Activated CD4-positive, alpha-beta T cell treated with anti-CD3 and anti-CD28 coated beads, Interleukin-2, amount 10 ng/mL, durations not matched to agents 7 days and 5 days (primary cell): ENCODE data around the gene BMPER. TPM values are rescaled to one million over a fixed set of nuclear protein-coding genes. Genes with fewer than 3 reads are reported as not detected.

Experiments used
- CTCF ChIA-PET: fragments of 350-600 bp; sonication (Branson Sonifier 250); formaldehyde crosslinking; loops from one replicate; lab custom pipeline; 2021; ENCODE audit warnings: antibody characterized with exemption; lab: Charles Lee
- POLR2A ChIA-PET: fragments of 350-600 bp; sonication (Branson Sonifier 250); formaldehyde crosslinking; loops from one replicate; lab custom pipeline; 2021; ENCODE audit warnings: antibody characterized with exemption; lab: Charles Lee
- DNase-seq: peaks from one replicate; pipeline ENCODE4 v3.0.0-alpha.2; 2020
- H3K27ac Mint-ChIP-seq: one replicate; pipeline ENCODE4 v1.8.0; 2021; ENCODE audit warnings: mild to moderate bottlenecking, moderate library complexity, mixed read lengths
- H3K27me3 Mint-ChIP-seq: one replicate; pipeline ENCODE4 v1.8.0; 2021; ENCODE audit warnings: mixed read lengths
- H3K36me3 Mint-ChIP-seq: one replicate; pipeline ENCODE4 v1.8.0; 2021; ENCODE audit warnings: low read depth, mixed read lengths
- H3K4me1 Mint-ChIP-seq: one replicate; pipeline ENCODE4 v1.8.0; 2021; ENCODE audit warnings: mixed read lengths
- H3K4me3 Mint-ChIP-seq: one replicate; pipeline ENCODE4 v1.8.0; 2021; ENCODE audit warnings: mild to moderate bottlenecking, moderate library complexity, mixed read lengths
- H3K9me3 Mint-ChIP-seq: one replicate; pipeline ENCODE4 v1.8.0; 2021; ENCODE audit warnings: mixed read lengths
- total RNA-seq, 2 experiments: library from RNA; stranded (reverse); gene quantifications; one replicate each; pipeline ENCODE4 v1.2.3, GENCODE V29; 2021

BMPER gene
- total RNA-seq, 2 experiments from 2014 or later: not detected

DNA sequence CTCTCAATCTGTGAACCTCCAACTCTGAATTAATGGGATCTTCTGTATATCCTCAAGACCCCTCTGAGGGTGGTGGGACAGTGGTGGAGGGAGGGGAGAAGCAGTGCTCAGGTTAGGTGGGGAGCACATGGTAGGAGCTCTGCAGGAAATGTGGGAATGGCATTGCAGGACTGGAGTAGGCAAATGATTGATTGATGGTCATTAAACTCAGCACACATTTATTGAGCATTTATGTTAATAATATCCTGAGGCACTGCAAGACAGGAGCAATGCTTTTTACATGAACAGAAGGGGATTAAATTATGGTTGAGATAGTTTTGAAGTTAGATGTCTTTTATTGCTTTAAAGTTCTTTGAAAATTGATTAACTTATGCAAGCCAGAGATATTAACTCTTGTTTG, 14.1 kb downstream of the BMPER start:
- Mint-ChIP-seq H3K27me3 (no peaks in the 10 kb centered on the region), H3K4me1 (no peaks in the 10 kb centered on the region), H3K4me3 (no peak overlapping the region), H3K36me3 (no peaks in the 10 kb centered on the region), H3K9me3 (no peaks in the 10 kb centered on the region), H3K27ac (no peak overlapping the region)
- POLR2A ChIA-PET: no interaction called here
- CTCF ChIA-PET: no interaction called here
- DNase-seq: no peak

- Mint-ChIP-seq H3K4me3 (no peak overlapping the region), H3K27me3 (no peaks in the 10 kb centered on the region), H3K36me3 (no peaks in the 10 kb centered on the region), H3K27ac (no peak overlapping the region), H3K4me1 (no peaks in the 10 kb centered on the region), H3K9me3 (no peaks in the 10 kb centered on the region)
- CTCF ChIA-PET: interaction anchor here (0.8 kb wide), 1 partner anchor 27 kb away, joined by 3 read pairs; no protein-coding TSS in a partner anchor
- POLR2A ChIA-PET: interaction anchor here (0.6 kb wide), 1 partner anchor 41 kb away, joined by 3 read pairs; no protein-coding TSS in a partner anchor
- no peak for DNase-seq
These were observed 16.0 kb downstream of the BMPER start for GRCh38 chr7:33921216-33921938.

GRCh38 chr7:33922820-33923219, 17.5 kb downstream of the BMPER start:
- Mint-ChIP-seq H3K4me3 (no peak overlapping the region), H3K27me3 (no peaks in the 10 kb centered on the region), H3K27ac (no peak overlapping the region), H3K36me3 (no peaks in the 10 kb centered on the region), H3K4me1 (no peaks in the 10 kb centered on the region), H3K9me3 (no peaks in the 10 kb centered on the region)
- CTCF ChIA-PET: no interaction called here
- no peak for DNase-seq
- POLR2A ChIA-PET: no interaction called here

DNA sequence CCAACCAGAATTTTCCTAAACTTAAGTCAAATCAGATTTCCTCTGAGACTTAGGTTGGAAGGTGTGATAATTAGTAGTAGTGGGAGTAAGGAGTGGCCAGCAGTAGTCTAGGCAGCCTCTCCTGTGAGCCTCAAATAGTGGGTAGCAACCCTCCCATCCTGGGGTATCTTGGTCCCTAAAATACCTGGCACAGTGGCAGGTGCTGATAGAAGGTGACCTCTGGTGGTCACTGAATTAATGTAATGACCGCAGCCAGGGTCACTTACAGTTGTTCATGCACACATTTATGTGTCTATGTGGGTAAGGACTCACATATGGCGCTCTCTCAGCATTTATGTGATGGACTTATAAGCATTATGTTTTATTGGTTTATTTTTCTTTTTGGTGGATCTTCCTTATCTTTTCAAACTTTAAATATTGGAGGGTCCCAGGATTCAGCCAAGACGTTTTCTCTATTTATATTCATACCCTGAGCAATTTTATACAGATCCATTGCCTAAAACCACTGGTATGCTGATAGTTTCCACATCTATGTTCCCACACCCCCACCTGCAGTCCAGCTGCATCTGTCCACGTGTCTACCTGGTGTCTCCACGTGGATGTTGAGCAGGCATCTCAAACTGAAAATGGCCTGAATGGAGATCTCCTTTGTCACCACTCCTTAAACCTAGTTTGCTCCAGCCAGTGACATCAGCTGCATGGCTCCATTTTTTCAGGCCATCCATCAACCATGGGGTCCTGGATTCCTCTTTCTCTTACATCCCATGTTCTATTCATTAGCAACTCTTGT, 18.3 kb downstream of the BMPER start:
- Mint-ChIP-seq H3K4me3 (no peak overlapping the region), H3K4me1 (no peaks in the 10 kb centered on the region), H3K27me3 (no peaks in the 10 kb centered on the region), H3K27ac (no peak overlapping the region), H3K36me3 (no peaks in the 10 kb centered on the region), H3K9me3 (no peaks in the 10 kb centered on the region)
- no peak for DNase-seq
- POLR2A ChIA-PET: no interaction called here
- CTCF ChIA-PET: no interaction called here

- ChIA-PET CTCF (no interaction called here), POLR2A (no interaction called here)
- no peak for DNase-seq
- peaks cover 2% of the 10 kb centered on the region for H3K27me3 Mint-ChIP-seq
- H3K4me1 Mint-ChIP-seq: no peaks in the 10 kb centered on the region
- H3K9me3 Mint-ChIP-seq: no peaks in the 10 kb centered on the region
- H3K4me3 Mint-ChIP-seq: no peak overlapping the region
- no peak overlapping the region for H3K27ac Mint-ChIP-seq
- H3K36me3 Mint-ChIP-seq: no peaks in the 10 kb centered on the region
These were observed 21.2 kb downstream of the BMPER start for GRCh38 chr7:33926535-33926934.

DNA sequence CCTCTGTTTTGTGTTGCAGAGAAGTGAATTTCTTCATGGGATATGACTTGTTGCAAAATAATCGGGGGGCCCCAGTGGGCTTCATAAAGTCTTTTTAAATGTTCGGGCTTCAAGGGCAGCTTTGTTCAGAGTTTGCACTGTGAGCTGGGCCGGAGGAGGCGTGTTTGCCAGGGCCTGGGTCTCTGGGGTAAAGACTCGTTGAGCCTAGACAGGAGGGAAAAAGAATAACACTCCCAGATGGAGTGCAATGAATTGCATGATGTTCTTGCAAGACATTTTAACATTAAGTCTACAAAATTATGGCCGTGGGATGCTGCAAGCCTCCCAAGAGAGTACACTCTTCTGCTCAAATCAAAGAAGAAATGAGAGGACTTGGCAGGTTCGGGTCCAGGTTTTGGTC, 23.6 kb downstream of the BMPER start:
- H3K27me3 Mint-ChIP-seq: peaks cover 4% of the 10 kb centered on the region
- no peak for DNase-seq
- H3K4me3 Mint-ChIP-seq: no peak overlapping the region
- H3K27ac Mint-ChIP-seq: peak overlapping the region; percentile 46
- no peaks in the 10 kb centered on the region for H3K36me3 Mint-ChIP-seq
- H3K9me3 Mint-ChIP-seq: no peaks in the 10 kb centered on the region
- ChIA-PET CTCF (no interaction called here), POLR2A (no interaction called here)
- no peaks in the 10 kb centered on the region for H3K4me1 Mint-ChIP-seq

GRCh38 chr7:33932221-33932620, 26.9 kb downstream of the BMPER start:
- Mint-ChIP-seq H3K36me3 (no peaks in the 10 kb centered on the region), H3K4me1 (no peaks in the 10 kb centered on the region), H3K4me3 (no peak overlapping the region), H3K27ac (no peak overlapping the region), H3K27me3 (peaks cover 7% of the 10 kb centered on the region), H3K9me3 (no peaks in the 10 kb centered on the region)
- ChIA-PET POLR2A (no interaction called here), CTCF (interaction anchor here (1.1 kb wide), 1 partner anchor 28 kb away, joined by 5 read pairs; no protein-coding TSS in a partner anchor)
- DNase-seq: no peak

- no peaks in the 10 kb centered on the region for H3K36me3 Mint-ChIP-seq
These were observed 27.6 kb downstream of the BMPER start for GRCh38 chr7:33932832-33933468.

GRCh38 chr7:33933611-33934281, 28.4 kb downstream of the BMPER start:
- H3K36me3 Mint-ChIP-seq: no peaks in the 10 kb centered on the region
- ChIA-PET POLR2A (no interaction called here), CTCF (no interaction called here)
- DNase-seq: no peak
- no peaks in the 10 kb centered on the region for H3K9me3 Mint-ChIP-seq
- no peaks in the 10 kb centered on the region for H3K4me1 Mint-ChIP-seq
- peaks cover 7% of the 10 kb centered on the region for H3K27me3 Mint-ChIP-seq
- no peak overlapping the region for H3K4me3 Mint-ChIP-seq
- no peak overlapping the region for H3K27ac Mint-ChIP-seq

More at GRCh38 chr7:33932832-33933468, 27.6 kb downstream of the BMPER start:
- Mint-ChIP-seq H3K27me3 (peaks cover 7% of the 10 kb centered on the region), H3K27ac (no peak overlapping the region), H3K4me1 (no peaks in the 10 kb centered on the region), H3K4me3 (no peak overlapping the region), H3K9me3 (no peaks in the 10 kb centered on the region)
- CTCF ChIA-PET: interaction anchor here (1.1 kb wide), 1 partner anchor 29 kb away, joined by 5 read pairs; no protein-coding TSS in a partner anchor
- POLR2A ChIA-PET: no interaction called here
- DNase-seq: peak; percentile 64

- Mint-ChIP-seq H3K4me1 (no peaks in the 10 kb centered on the region), H3K9me3 (no peaks in the 10 kb centered on the region), H3K27ac (no peak overlapping the region), H3K27me3 (peaks cover 7% of the 10 kb centered on the region), H3K4me3 (no peak overlapping the region), H3K36me3 (no peaks in the 10 kb centered on the region)
- ChIA-PET CTCF (interaction anchor here (0.8 kb wide), 1 partner anchor 27 kb away, joined by 3 read pairs; no protein-coding TSS in a partner anchor), POLR2A (no interaction called here)
- no peak for DNase-seq
These were observed 29.1 kb downstream of the BMPER start for GRCh38 chr7:33934391-33934790.

- CTCF ChIA-PET: no interaction called here
- Mint-ChIP-seq H3K4me1 (no peaks in the 10 kb centered on the region), H3K27me3 (peaks cover 6% of the 10 kb centered on the region), H3K4me3 (no peak overlapping the region), H3K27ac (no peak overlapping the region), H3K36me3 (no peaks in the 10 kb centered on the region), H3K9me3 (no peaks in the 10 kb centered on the region)
- no peak for DNase-seq
- POLR2A ChIA-PET: no interaction called here
These were observed 31.2 kb downstream of the BMPER start for GRCh38 chr7:33936503-33936902.

DNA sequence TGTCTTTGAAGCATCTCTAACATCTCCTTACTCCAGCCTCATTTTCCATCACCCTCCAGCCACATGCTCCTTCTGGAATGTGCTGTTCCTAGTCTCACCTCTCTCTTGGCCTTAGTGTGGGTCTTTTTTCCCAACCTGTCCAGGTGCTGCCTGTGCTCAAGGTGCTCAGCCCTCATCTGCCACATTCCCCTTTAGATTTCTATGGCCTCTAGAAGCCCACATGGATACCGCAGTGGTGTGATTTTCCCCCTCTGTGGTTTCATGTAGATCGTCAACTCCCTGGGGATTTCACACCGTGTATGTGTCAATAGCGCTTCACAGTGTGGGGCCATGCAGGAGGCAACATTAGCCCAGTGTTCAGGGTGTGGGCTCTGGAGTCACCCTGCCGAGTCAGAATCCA, 32.5 kb downstream of the BMPER start:
- POLR2A ChIA-PET: no interaction called here
- H3K9me3 Mint-ChIP-seq: no peaks in the 10 kb centered on the region

More for the DNA sequence above, 32.5 kb downstream of the BMPER start:
- Mint-ChIP-seq H3K27me3 (peaks cover 6% of the 10 kb centered on the region), H3K4me1 (no peaks in the 10 kb centered on the region), H3K4me3 (no peak overlapping the region), H3K36me3 (no peaks in the 10 kb centered on the region), H3K27ac (no peak overlapping the region)
- CTCF ChIA-PET: no interaction called here
- DNase-seq: no peak
